ENCODE results near the gene F12.

The F12 gene

DNA sequence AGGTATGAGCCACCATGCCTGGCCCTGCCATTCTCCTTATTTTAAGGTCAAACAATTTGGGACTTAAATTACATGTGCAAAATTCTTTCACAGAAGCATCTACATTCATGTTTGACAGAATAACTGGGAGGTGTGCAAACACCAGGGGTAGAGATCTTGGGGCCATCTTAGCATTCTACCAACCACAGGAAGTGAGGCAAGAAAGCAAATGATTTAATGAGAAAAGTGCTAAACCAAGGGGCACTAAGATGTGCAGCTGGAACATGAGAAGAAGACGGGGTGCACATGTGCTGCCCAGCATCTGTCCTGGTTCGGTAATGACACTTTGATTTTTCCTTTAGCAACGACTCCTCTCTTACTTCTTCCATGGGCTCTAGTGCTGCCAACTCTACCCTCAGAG, 1.2 kb upstream of the F12 start:
- DNase-seq, result no peak

DNA sequence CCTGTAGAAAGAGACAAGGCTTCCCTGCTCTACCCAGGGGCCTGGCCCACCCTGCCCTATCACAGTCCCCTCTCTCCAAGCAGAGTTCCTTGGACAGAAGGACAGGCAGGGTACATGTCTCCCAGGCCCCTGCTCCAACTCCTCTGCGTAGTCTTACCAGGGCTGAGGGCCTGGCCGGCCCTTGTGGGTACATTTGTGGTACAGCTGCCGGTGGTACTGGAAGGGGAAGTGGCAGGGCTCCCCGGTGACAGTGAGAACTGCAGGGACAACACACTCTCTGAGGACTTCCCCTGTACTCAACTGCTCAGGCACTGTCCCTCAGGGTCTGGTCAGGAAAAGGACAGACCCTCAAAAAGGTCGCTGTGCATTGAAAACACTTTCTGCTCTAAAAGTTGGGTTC, 3.6 kb downstream of the F12 start:
- DNase-seq, result no peak

DNA sequence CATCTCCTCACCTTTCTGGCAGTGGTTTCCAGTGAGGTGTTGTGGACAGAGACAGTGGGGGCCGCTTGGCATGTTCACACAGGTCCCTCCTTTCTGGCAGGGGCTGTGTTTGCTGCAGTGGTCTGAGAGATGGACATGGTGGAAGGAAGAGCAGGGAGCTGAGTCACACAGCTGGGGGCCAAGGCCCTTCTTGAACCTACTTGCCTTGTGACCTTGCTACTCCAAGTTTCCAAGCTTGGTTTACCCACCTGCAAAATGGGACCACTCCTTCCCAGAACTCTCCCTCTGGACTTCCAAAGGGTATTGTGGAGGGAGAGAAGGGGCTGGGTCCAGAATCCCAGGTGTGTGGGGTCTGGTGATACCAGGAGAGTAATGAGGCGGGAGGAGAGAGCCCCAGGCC, 4.1 kb downstream of the F12 start:
- no peak for DNase-seq

DNA sequence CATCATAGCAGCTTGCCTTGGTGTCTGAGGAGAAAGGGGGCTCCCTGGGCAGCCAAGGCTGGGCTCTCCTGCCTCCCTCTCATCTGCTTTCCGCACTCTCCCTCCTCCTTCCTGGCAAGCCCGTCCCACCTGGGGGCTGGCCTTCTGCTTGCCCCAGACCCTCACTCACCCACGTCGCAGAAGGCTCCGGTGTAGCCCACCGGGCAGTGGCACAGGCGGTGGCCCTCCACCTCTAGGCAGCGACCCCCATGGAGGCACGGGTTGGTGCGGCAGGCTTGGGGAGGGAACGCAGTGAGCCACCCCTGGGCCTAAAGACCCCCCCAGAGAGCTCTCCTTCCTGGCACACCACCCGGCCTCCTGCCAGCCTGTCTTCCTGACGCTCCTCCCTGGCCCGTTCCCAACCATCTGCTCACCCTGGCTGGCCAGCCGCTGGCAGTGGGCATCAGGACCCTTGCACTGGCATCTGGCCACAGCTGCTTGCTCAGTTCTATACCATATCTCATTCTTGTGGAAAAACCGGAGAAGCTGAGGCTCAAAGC, 4.7 kb downstream of the F12 start:
- DNase-seq, result no peak

DNA sequence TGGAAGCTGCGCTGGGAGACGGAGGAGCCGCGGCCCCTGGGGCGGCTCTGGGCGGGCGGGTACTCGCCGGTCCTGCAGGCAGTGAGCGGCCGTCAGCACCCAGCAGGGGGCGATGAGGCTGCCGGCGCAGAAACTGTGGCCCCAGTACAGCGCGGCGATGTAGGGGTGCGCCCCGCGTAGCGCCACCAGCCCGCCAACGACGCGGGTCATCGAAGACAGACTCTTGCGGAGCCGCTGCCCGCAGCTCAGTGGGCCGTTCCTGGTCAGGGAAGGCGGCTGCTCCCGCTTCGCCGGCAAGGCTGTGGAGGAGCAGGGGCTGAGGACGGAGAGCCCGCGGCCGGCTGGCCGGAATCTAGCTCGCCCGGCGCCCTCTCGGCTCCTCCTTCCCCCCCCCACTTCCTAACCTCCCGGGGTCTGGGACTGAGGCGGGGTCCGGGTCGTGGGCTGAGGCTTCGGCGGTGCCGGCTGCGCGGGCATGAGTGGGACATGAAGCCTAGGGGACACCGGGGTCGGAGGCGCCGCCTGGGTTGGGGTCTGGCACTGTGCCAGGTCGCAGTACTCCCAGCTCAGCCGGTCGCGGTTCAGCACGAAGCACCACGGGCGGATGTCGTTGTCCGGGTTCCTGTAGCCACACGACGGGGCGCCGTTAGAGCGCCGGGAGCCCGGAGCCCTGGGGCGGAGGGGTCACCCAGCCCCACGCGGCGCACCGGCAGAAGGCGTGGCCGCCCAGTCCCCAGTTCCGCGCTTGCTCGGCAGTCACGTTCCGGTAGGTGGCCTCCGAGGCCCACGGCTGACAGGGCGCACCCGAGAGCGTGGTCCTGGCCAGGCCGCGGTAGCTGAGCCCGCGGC, 5.3 kb downstream of the F12 start:
- peak; percentile 87 for DNase-seq

DNA sequence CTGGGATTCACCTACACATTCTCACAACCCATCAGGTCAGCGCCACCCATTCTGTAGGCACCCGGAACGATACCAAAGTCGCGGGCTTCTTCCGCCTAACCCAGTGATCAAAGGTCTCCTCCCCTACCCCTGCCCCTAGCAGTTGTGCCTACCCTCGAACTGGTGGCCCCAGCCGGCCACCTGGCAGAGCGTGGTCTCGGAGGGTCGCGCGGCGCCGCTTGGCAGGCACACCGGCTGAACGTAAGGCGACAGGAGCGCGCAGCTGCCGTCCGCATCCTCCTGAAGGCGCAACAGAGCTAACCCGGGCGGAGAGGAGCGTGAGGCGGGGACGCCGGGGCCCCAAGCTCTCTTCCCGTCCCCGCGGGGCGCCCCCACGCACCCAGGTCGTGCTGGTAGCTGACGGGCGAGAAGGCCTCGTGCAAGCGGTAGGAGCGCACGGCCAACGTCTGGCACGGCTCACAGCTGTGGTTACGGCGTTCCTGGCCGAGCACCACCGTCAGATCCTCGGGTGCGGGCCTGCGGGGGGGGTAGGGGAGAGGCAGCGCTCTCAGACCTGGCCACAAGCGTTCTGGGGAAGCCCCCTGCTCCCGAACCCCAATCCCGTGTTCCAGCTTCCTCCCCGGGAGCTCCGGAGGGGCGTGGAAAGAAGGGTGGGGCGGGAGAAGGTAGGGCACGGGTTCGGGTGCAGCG, 6.1 kb downstream of the F12 start:
- no peak for DNase-seq

DNA sequence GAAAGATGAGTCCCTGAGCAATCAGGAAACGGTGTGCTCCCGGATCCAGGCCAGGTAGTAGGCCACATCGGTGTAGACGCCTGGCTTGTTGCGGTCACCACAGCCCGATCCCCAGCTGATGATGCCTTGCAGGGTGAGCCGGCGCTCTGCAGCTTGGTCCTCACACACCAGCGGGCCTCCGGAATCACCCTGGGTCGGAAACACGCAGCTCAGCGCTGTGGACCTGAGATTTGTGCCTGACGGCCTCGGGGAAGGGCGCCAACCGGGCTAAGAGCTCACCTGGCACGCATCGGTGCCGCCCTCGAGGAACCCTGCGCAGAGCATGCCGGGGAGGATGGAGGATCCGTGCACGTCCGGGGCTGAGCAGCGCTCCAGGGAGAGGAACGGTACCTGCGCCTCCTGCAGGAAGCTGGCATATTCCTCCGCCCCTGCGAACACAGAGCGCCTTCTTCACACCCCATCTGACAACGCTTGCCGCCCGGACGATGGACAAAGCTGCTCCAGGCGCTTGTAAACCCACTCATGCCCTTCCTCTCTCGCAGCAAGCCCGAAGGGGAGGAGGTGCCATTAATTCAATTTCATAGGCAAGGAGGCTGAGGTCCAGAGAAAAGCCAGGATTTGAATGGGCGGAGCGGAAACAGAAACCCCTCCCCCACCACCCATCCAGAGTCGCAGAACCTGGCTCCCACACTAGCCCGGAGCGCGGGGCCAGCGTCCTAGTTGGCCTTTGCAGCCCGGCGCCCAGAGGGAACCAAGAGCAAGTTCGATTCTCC, 6.9 kb downstream of the F12 start:
- peak; percentile 84 for DNase-seq

DNA sequence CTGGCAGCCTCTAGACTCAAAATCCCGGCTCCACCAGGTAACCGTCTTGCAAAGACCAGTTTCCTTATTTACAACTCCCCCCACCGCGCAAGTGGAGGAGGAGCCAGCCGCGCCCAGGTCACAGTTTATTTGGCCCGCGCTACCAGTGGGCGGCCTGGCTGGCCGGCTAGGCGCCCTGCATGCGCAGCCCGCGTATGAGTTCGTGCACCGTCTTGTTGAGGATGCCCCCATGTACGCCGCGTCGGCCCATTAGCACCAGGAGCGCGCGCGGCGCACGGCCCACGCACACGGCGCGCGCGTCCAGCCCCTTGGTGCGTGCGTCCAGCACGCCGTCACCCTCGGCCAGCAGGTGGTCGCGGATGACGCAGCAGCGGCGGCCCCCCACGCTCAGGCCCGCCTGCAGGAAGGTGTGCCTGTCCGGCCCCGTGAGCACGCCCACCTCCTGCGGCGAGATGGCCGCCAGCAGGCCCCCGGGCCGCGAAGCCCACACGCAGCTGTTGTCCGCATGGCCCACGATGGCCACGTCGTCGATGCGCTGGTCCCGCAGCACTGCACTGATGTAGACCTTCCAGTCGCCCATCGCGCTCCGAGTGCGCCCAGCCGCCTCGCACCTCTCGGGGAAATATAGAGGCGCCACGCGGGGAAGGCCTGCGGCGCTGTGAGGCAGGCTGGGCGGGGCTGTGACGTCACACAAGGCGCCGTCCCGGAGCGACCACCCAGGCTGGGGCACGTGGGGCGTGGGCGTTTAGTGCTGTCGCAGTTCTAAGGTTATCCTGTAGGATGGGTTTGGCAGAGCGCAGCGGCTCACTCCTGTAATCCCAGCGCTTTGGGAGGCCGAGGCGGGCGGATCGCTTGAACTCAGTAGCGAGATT, 9.1 kb downstream of the F12 start, which contains the start of gene PFN3:
PFN3 (minus strand) TSS at position 665 of the 872 bp plus-strand sequence; CDS start at position 580, 85 bp downstream.
- peak; percentile 73 for DNase-seq

DNA sequence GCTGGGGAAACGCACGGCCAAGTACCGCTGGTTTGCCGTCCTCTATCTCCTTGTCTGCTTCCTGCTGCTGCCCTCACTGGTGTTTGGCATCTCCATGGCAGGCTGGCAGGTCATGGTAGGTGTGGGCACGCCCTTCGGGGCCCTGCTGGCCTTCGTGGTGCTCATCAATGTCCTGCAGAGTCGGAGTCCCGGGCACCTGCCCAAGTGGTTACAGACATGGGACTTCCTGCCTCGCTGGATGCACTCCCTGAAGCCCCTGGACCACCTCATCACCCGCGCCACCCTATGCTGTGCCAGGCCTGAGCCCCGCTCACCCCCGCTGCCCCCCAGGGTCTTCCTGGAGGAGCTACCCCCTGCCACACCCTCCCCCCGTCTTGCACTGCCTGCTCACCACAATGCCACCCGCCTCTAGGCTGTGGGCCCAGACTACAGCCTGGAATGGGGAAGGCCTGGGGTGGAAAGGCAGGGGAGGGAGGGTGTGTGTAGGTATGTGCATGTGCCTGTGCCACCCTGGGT, 11.4 kb downstream of the F12 start:
- DNase-seq, result no peak

DNA sequence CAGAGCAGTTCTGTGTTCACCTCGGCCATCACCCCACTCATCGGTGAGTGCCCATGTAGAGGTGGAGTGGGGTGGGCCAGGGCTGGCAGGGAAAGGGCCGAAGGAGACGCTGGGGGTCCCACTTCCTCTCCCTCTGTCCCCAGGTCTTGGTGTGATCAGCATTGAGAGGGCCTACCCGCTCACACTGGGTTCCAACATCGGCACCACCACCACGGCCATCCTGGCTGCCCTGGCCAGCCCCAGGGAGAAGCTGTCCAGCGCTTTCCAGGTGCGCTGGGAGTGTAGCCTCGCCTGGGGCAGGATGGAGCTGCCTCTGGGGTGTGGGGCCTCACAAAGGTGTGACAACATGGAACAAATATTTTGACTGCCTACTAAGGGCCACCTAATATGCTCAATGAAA, 12.6 kb downstream of the F12 start:
- no peak for DNase-seq

DNA sequence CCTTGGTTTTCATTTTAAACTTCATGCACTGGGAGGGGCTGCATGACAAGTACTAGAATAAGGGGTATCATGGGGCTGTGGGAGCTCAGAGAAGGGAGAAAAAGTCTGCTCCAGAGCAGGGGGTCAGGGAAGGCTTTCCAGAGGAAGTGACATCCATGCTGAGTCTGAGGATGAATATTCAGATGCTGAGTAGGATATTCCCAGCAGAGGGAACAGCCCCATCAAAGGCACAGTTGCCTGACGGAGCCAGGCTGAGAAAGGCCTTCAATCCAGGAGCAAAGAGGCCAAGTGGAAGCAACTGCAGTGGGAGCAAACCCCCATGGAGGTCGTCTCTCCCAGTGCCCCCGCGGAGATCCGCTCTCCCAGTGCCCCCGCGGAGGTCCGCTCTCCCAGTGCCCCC, 13.3 kb downstream of the F12 start:
- no peak for DNase-seq

DNA sequence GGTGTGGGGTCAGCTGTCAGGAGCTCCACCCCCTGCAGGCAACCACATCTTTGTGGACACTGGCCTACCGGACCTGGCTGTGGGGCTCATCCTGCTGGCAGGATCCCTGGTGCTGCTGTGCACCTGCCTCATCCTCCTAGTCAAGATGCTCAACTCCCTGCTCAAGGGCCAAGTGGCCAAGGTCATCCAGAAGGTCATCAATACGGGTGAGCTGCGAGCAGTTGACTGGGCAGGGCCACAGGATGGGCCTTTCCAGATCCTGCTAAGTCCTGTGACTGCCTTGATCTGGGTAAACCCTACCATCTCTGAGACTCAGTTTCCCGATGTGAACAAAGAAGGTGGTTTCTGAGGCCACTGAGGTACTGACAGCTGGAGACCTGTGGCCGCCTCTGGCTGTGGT, 15.4 kb downstream of the F12 start:
- DNase-seq, result no peak

DNA sequence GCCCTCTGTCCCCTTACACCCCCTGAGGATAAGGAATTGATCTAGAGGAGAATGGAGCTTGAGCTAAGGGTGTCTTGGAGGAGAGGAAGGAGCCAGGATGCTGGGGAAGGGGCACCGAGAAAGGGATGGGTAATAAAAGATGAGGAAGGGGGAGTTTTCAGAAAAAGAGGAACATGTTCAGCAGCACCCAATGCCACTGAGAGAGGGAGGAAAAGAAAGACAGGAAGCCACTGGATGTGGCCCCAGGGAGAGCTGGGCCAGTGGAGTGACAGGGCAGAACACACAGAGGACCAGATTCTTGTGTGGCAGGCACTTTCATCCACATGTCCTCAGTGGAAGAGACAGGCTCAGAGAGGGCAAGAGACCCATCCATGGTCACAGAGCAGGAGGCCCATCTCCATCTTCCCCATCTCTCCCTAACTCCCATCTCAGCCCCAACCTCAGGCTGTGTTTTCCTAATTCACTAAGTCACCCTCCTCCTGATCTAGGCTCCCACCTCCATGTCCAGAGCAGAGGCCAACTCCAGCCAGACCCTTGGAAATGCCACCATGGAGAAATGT, 16.1 kb downstream of the F12 start:
- DNase-seq, result no peak

DNA sequence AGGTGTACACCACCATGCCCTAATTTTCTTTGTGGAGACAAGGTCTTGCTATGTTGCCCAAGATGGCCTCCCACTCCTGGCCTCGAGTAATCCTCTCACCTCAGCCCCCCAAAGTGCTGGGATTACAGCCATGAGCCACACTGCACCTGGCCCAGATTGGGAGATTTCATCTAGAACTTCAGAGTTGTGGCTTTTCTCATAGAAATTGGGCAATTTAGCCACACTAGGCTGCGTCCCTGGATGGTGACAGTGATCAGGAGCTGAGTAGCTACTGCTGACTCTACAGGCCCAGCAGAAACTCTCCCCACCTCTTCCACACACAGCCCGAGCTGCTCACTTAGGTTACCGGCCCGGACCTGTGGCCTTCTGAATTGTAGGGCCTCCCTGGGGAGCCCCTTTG, 16.6 kb downstream of the F12 start:
- no peak for DNase-seq

DNA sequence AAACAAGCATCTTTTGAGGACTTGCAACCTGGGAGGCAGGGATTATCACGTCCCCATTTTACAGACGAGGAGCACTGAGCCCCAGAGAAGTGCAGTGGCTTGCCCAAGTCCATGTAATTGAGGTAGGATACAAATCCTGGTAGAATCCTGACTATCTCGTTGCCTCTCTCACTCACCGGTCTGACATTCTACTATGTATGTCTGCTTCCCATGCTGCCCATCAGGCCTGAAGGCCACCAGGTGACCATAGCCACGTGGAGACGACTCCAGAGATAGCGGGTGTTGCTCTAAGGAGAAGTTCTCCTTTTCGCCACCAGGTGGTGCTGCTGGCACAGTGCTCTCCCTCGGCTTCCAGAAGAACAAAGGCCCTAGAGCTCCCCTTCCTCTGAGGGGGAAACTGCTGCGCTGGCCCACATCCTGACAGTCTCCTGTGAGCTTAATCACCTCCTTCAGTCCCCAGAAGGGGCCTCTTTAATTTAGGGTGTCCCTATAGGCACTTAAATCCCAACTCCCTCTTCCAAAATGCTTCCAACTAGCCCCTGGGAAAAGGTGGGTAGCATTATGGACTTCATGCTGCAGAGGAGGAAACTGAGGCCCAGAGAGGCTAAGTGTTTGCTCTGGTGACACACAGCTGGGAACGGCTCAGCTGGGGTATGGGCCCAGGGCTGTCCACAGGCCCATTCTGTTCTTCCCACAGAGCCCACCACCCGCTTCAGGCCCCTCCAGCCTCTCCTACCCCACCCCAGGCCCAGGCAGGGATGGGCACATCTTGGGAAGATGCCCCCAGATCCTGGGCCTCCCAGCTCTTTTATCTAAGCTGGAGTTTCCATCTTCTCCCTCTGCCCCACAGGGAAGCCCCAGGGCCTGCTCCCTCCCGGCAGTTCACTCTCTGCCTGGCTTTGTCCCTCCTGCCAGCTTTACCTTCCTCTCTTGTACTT, 18.7 kb downstream of the F12 start:
- peak; percentile 97 for DNase-seq

DNA sequence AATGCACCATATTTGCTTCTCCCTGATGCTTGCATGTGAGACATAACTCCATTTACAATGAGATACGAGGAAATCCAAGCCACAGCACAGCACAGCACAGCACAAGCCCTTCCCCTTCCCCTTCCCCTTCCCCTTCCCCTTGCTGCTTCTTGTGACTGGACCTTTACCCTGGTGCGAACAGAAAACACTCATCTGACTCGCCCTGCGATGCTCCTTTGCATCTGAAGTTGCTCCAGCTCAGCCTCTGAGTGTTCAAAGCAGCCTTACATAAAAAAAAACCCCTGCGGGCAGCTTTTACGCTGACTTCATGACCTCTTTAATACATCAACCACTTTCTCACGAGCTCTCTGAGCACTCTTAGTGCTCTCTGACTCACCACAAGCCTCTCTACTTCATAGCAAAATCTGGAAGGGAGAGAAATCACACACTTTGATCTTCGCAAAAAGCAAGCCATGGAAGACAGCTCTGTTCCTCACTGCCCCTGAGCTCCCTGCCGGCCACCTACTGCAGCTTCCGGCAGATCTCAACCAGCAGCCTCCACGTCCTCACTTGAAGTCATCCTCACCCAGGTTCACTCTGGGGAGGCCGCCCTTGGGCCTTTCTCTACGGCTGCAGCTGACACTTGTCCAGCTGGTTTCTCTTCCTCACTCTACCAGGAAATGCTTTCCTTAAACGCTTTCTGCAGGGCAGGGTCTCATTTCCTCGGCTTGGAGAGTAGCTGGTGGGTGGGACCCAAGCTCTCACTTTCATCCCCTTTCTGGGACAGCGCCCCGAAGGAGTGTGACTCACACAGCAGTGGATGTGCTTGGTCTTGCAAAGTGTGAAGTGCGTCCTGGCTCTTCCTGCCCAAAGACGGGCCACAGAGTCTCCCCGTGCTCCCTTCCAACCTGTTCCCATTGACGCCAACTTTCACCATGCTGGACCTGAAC, 19.9 kb downstream of the F12 start:
- peak; percentile 26 for DNase-seq

DNA sequence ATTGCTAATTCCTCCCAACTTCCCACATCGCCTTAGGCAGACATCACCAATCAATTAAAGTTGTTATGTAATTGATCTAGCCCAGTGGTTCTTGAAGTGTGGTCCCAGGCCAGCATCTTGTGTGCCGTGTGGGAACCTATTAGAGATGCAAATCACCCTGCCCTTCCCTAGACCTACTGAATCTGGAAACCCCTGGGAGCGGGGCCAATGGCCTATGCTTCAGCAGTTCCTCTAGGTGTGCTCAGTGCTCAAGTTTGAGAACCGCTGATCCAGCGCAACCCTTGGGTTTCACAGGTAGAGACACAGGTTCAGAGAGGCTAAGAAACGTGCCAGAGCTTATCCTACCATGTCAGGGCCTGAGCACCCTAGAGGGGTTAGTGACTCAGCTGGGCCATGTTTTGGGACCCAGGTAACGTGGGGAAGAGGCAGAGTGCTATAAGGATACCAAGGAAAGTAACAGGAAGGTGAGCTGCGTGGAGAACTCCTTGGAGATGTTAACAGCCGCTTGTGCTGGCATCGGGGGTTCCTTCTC, 20.8 kb downstream of the F12 start:
- DNase-seq, result no peak

DNA sequence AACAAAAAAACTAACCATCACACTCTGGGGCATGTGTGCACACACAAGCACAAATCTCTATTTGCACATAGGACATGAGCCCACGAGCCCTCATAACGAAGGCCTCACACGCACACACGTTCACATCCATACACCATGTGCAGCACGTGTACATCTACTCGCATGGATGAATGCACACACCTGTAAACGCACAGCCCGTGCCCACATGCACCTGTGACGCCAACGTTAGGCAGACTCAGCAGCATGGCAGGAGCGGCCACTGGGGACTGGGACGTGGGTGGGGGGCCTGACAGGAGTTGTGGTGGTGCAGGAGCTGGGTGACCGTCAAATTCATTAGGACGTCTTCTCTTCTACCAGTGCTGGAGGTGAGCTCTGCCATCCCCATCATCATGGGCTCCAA, 22.0 kb downstream of the F12 start:
- no peak for DNase-seq

DNA sequence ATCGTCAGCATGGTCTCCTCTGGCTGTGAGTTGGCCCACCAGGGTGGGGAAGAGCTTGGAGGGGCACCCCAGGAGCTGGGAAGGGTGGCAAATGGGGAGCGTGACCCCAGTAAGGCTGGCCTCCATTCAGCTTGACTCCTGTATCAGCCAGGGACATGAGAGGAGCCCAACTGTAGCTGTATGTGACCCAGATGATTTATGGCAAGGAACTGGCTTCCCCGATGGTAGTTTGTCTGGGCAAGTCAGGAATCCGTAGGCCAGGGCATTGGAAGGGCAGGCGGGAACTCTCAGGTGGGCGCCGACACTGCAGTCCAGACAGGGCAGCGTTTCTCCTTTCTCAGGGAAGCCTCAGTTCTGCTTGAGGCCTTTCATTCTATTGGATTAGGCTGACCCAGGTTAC, 22.8 kb downstream of the F12 start:
- DNase-seq, result no peak

Measured in eye (tissue), 1 donor.